ENCODE measurements around the gene SP6.

SP6 gene

GRCh38 chr17:47810901-47811635 is 39.9 kb downstream of the SP6 start:
- TF ChIP-seq CTCF (IDR thresholded peaks at IDR 0.05; ENCODE audit: low read depth, low read length, missing control alignments): no peak
- no peak for DNase-seq (ENCODE audit: low read depth)
- H3K4me3 ChIP-seq (ENCODE audit: low read depth, low read length): no peak overlapping the region

- no peak for TF ChIP-seq CTCF (IDR thresholded peaks at IDR 0.05; ENCODE audit: low read depth, low read length, missing control alignments)
- DNase-seq (ENCODE audit: low read depth): no peak
- H3K4me3 ChIP-seq (ENCODE audit: low read depth, low read length): no peak overlapping the region
Observed at GRCh38 chr17:47810200-47810821, 40.7 kb downstream of the SP6 start.

- H3K4me3 ChIP-seq (ENCODE audit: low read depth, low read length): no peak overlapping the region
- no peak for DNase-seq (ENCODE audit: low read depth)
- no peak for TF ChIP-seq CTCF (IDR thresholded peaks at IDR 0.05; ENCODE audit: low read depth, low read length, missing control alignments)
Observed at GRCh38 chr17:47808830-47809480, 42.0 kb downstream of the SP6 start.

GRCh38 chr17:47808036-47808829 is 42.7 kb downstream of the SP6 start:
- H3K4me3 ChIP-seq (ENCODE audit: low read depth, low read length): no peak overlapping the region
- no peak for DNase-seq (ENCODE audit: low read depth)
- no peak for TF ChIP-seq CTCF (IDR thresholded peaks at IDR 0.05; ENCODE audit: low read depth, low read length, missing control alignments)

GRCh38 chr17:47807421-47807820 is 43.5 kb downstream of the SP6 start:
- H3K4me3 ChIP-seq (ENCODE audit: low read depth, low read length): no peak overlapping the region
- TF ChIP-seq CTCF (IDR thresholded peaks at IDR 0.05; ENCODE audit: low read depth, low read length, missing control alignments): no peak
- no peak for DNase-seq (ENCODE audit: low read depth)

- no peak for TF ChIP-seq CTCF (IDR thresholded peaks at IDR 0.05; ENCODE audit: low read depth, low read length, missing control alignments)
- no peak for DNase-seq (ENCODE audit: low read depth)
- no peak overlapping the region for H3K4me3 ChIP-seq (ENCODE audit: low read depth, low read length)
Observed at GRCh38 chr17:47806913-47807255, 44.1 kb downstream of the SP6 start.
